Adipocyte (in vitro differentiated cells): ENCODE results near the gene FOXF1.
A peak's percentile ranks its signal among the peaks of the same experiment; 100 is the strongest.

Experiments
- DNase-seq: peaks from one replicate; pipeline ENCODE4 v3.0.0-alpha.2; 2015; ENCODE audit warnings: low read depth
- H3K27me3 ChIP-seq: replicated peaks from 2 replicates; pipeline ENCODE4 v1.7.0; 2013; ENCODE audit warnings: mild to moderate bottlenecking, low read length, moderate library complexity; ENCODE audit not compliant: control insufficient read depth, insufficient read depth
- H3K36me3 ChIP-seq: 2 replicates; pipeline ENCODE4 v1.7.0; 2013; ENCODE audit warnings: low read length, mild to moderate bottlenecking, moderate library complexity; ENCODE audit not compliant: control insufficient read depth, insufficient read depth, severe bottlenecking
- H3K4me1 ChIP-seq: 2 replicates; pipeline ENCODE4 v1.7.0; 2013; ENCODE audit warnings: mild to moderate bottlenecking, low read length, moderate library complexity; ENCODE audit not compliant: control insufficient read depth, insufficient read depth
- H3K4me3 ChIP-seq: 2 replicates; pipeline ENCODE4 v1.7.0; 2013; ENCODE audit warnings: mild to moderate bottlenecking, low read length, moderate library complexity
- H3K9ac ChIP-seq: 2 replicates; pipeline ENCODE4 v1.7.0; 2013; ENCODE audit warnings: mild to moderate bottlenecking, low read length, moderate library complexity
- H3K9me3 ChIP-seq: 2 replicates; pipeline ENCODE4 v1.7.0; 2013; ENCODE audit warnings: mild to moderate bottlenecking, low read length, moderate library complexity; ENCODE audit not compliant: control insufficient read depth

The FOXF1 gene

GRCh38 chr16:86531641-86532525 is 21.6 kb downstream of the FOXF1 start:
- H3K36me3 ChIP-seq, result peaks cover 3% of the 10 kb centered on the region
- no peak for DNase-seq
- H3K27me3 ChIP-seq, result no peaks in the 10 kb centered on the region
- H3K4me3 ChIP-seq, result no peak overlapping the region
- peak overlapping the region; percentile 36 for H3K9ac ChIP-seq
- H3K4me1 ChIP-seq, result peaks cover 20% of the 10 kb centered on the region
- H3K9me3 ChIP-seq, result no peaks in the 10 kb centered on the region

- no peak for DNase-seq
- Histone ChIP-seq H3K9me3 (no peaks in the 10 kb centered on the region), H3K9ac (no peak overlapping the region), H3K36me3 (peaks cover 6% of the 10 kb centered on the region), H3K27me3 (no peaks in the 10 kb centered on the region), H3K4me3 (no peak overlapping the region), H3K4me1 (peaks cover 20% of the 10 kb centered on the region)
Observed at GRCh38 chr16:86532526-86532815, 22.1 kb downstream of the FOXF1 start.

GRCh38 chr16:86533076-86533475 is 22.7 kb downstream of the FOXF1 start:
- Histone ChIP-seq H3K27me3 (no peaks in the 10 kb centered on the region), H3K9me3 (no peaks in the 10 kb centered on the region), H3K4me1 (peaks cover 20% of the 10 kb centered on the region), H3K4me3 (no peak overlapping the region), H3K9ac (no peak overlapping the region), H3K36me3 (peaks cover 12% of the 10 kb centered on the region)
- no peak for DNase-seq

- Histone ChIP-seq H3K9ac (no peak overlapping the region), H3K27me3 (no peaks in the 10 kb centered on the region), H3K4me1 (peaks cover 17% of the 10 kb centered on the region), H3K4me3 (no peak overlapping the region), H3K36me3 (peaks cover 20% of the 10 kb centered on the region), H3K9me3 (no peaks in the 10 kb centered on the region)
- no peak for DNase-seq
Observed at GRCh38 chr16:86533767-86534351, 23.5 kb downstream of the FOXF1 start.

- H3K9ac ChIP-seq, result no peak overlapping the region
- H3K36me3 ChIP-seq, result peaks cover 31% of the 10 kb centered on the region
- H3K4me1 ChIP-seq, result peaks cover 13% of the 10 kb centered on the region
- H3K9me3 ChIP-seq, result no peaks in the 10 kb centered on the region
- H3K27me3 ChIP-seq, result no peaks in the 10 kb centered on the region
- no peak overlapping the region for H3K4me3 ChIP-seq
- DNase-seq, result no peak
Observed at GRCh38 chr16:86534779-86535615, 24.7 kb downstream of the FOXF1 start.

GRCh38 chr16:86536621-86537020 is 26.3 kb downstream of the FOXF1 start:
- H3K4me3 ChIP-seq, result no peak overlapping the region
- H3K36me3 ChIP-seq, result peaks cover 48% of the 10 kb centered on the region
- no peak for DNase-seq

GRCh38 chr16:86537486-86537885 is 27.2 kb downstream of the FOXF1 start:
- Histone ChIP-seq H3K27me3 (no peaks in the 10 kb centered on the region), H3K9me3 (no peaks in the 10 kb centered on the region), H3K4me1 (no peaks in the 10 kb centered on the region), H3K36me3 (peaks cover 56% of the 10 kb centered on the region), H3K4me3 (no peak overlapping the region), H3K9ac (no peak overlapping the region)
- no peak for DNase-seq

More at GRCh38 chr16:86536621-86537020, 26.3 kb downstream of the FOXF1 start:
- H3K4me1 ChIP-seq, result peaks cover under 1% of the 10 kb centered on the region
- no peaks in the 10 kb centered on the region for H3K9me3 ChIP-seq
- no peak overlapping the region for H3K9ac ChIP-seq
- H3K27me3 ChIP-seq, result no peaks in the 10 kb centered on the region

GRCh38 chr16:86538196-86538780 is 28.0 kb downstream of the FOXF1 start:
- no peak for DNase-seq
- no peak overlapping the region for H3K4me3 ChIP-seq
- H3K36me3 ChIP-seq, result peaks cover 59% of the 10 kb centered on the region
- no peaks in the 10 kb centered on the region for H3K9me3 ChIP-seq
- H3K4me1 ChIP-seq, result no peaks in the 10 kb centered on the region
- no peaks in the 10 kb centered on the region for H3K27me3 ChIP-seq
- no peak overlapping the region for H3K9ac ChIP-seq

GRCh38 chr16:86540894-86541293 is 30.6 kb downstream of the FOXF1 start:
- Histone ChIP-seq H3K9me3 (no peaks in the 10 kb centered on the region), H3K4me3 (no peak overlapping the region), H3K9ac (no peak overlapping the region), H3K27me3 (no peaks in the 10 kb centered on the region), H3K4me1 (no peaks in the 10 kb centered on the region), H3K36me3 (peaks cover 63% of the 10 kb centered on the region)
- DNase-seq, result no peak

- Histone ChIP-seq H3K9ac (no peak overlapping the region), H3K36me3 (peaks cover 69% of the 10 kb centered on the region), H3K4me3 (no peak overlapping the region), H3K4me1 (no peaks in the 10 kb centered on the region), H3K9me3 (no peaks in the 10 kb centered on the region), H3K27me3 (no peaks in the 10 kb centered on the region)
- no peak for DNase-seq
Observed at GRCh38 chr16:86541560-86541959, 31.2 kb downstream of the FOXF1 start.
